ENCODE measurements around the gene CBR1. TPM values are rescaled to one million over a fixed set of nuclear protein-coding genes. Genes with fewer than 3 reads are reported as not detected.

The CBR1 gene
- total and polyA plus RNA-seq, 9 of the 15 experiments (the other 6 are each of a cell fraction or from before 2014, with no cell fraction given) = 2.5 to 33.8 (median 15.1) TPM

DNA sequence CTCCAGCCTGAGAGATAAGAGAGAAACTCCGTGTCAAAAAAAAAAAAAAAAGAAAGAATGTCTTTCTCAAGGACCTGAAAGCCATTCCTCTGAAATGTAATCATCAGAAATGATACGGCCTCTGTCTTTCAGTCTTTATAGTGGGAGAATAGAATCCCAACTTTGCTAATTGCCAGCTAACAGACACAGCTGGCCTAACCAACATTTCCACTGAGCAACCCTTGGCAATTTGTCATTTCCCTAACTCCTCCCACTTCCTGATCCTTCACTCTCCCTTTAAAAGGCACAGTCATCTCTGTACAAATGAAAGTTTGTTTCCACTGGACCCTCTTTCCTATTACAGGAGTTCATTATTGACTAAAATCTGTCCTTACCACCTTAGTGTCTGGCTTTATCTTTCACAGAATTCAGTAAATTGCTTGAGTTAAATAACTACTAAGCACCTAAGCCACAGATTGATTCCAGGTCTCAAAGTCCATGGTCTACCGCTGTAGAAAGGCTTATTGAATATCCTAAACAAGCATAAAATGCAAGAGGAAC is 4.3 kb upstream of the CBR1 start (continued):
- TF ChIP-seq, protein P1, sequence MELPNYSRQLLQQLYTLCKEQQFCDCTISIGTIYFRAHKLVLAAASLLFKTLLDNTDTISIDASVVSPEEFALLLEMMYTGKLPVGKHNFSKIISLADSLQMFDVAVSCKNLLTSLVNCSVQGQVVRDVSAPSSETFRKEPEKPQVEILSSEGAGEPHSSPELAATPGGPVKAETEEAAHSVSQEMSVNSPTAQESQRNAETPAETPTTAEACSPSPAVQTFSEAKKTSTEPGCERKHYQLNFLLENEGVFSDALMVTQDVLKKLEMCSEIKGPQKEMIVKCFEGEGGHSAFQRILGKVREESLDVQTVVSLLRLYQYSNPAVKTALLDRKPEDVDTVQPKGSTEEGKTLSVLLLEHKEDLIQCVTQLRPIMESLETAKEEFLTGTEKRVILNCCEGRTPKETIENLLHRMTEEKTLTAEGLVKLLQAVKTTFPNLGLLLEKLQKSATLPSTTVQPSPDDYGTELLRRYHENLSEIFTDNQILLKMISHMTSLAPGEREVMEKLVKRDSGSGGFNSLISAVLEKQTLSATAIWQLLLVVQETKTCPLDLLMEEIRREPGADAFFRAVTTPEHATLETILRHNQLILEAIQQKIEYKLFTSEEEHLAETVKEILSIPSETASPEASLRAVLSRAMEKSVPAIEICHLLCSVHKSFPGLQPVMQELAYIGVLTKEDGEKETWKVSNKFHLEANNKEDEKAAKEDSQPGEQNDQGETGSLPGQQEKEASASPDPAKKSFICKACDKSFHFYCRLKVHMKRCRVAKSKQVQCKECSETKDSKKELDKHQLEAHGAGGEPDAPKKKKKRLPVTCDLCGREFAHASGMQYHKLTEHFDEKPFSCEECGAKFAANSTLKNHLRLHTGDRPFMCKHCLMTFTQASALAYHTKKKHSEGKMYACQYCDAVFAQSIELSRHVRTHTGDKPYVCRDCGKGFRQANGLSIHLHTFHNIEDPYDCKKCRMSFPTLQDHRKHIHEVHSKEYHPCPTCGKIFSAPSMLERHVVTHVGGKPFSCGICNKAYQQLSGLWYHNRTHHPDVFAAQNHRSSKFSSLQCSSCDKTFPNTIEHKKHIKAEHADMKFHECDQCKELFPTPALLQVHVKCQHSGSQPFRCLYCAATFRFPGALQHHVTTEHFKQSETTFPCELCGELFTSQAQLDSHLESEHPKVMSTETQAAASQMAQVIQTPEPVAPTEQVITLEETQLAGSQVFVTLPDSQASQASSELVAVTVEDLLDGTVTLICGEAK (IDR thresholded peaks at IDR 0.05) = 0 out of 2 replicates have a peak, but pooled peaks have one; percentile 22
- TF ChIP-seq, protein P1 (CRISPR knock-in tag; IDR thresholded peaks at IDR 0.05) = no peak
- 0 out of 4 replicates have a peak, but pooled peaks of 1 of the 2 experiments have one; percentile 38 for TF ChIP-seq KDM1A (IDR thresholded peaks at IDR 0.05)
- TF ChIP-seq HNRNPL (IDR thresholded peaks at IDR 0.05; ENCODE audit: low read depth, low read length) = no peak
- no peak for TF ChIP-seq PRMT5 (CRISPR knock-in tag; IDR thresholded peaks at IDR 0.05)
- TF ChIP-seq CBFA2T3 (IDR thresholded peaks at IDR 0.05) = 0 out of 2 replicates have a peak, but pooled peaks have one; percentile 22
- peak; percentile 66; the same call in 1 of the 2 replicates for TF ChIP-seq CC2D1A (IDR thresholded peaks at IDR 0.05)
- no peak for TF ChIP-seq ATF1 (CRISPR knock-in tag; IDR thresholded peaks at IDR 0.05)
- no peak for TF ChIP-seq ATF1 (tag; IDR thresholded peaks at IDR 0.05)
- 0 out of 4 replicates have a peak, but pooled peaks of 1 of the 2 experiments have one; percentile 7 for TF ChIP-seq TRIM24 (IDR thresholded peaks at IDR 0.05)
- TF ChIP-seq, protein P2, sequence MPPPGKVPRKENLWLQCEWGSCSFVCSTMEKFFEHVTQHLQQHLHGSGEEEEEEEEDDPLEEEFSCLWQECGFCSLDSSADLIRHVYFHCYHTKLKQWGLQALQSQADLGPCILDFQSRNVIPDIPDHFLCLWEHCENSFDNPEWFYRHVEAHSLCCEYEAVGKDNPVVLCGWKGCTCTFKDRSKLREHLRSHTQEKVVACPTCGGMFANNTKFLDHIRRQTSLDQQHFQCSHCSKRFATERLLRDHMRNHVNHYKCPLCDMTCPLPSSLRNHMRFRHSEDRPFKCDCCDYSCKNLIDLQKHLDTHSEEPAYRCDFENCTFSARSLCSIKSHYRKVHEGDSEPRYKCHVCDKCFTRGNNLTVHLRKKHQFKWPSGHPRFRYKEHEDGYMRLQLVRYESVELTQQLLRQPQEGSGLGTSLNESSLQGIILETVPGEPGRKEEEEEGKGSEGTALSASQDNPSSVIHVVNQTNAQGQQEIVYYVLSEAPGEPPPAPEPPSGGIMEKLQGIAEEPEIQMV (tag; conservative IDR thresholded peaks at IDR 0.05; ENCODE audit: low read depth) = 0 out of 2 replicates have a peak, but pooled peaks have one; percentile 5
- TF ChIP-seq, protein P3, sequence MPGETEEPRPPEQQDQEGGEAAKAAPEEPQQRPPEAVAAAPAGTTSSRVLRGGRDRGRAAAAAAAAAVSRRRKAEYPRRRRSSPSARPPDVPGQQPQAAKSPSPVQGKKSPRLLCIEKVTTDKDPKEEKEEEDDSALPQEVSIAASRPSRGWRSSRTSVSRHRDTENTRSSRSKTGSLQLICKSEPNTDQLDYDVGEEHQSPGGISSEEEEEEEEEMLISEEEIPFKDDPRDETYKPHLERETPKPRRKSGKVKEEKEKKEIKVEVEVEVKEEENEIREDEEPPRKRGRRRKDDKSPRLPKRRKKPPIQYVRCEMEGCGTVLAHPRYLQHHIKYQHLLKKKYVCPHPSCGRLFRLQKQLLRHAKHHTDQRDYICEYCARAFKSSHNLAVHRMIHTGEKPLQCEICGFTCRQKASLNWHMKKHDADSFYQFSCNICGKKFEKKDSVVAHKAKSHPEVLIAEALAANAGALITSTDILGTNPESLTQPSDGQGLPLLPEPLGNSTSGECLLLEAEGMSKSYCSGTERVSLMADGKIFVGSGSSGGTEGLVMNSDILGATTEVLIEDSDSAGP (CRISPR knock-in tag; IDR thresholded peaks at IDR 0.05) = 0 out of 2 replicates have a peak, but pooled peaks have one; percentile 60
- no peak for TF ChIP-seq HSF4 (CRISPR knock-in tag; IDR thresholded peaks at IDR 0.05; ENCODE audit: borderline replicate concordance)
- no peak for TF ChIP-seq THRAP3 (IDR thresholded peaks at IDR 0.05; ENCODE audit: borderline replicate concordance)
- TF ChIP-seq BCOR (IDR thresholded peaks at IDR 0.05) = peak; percentile 83
- TF ChIP-seq PHF20 (IDR thresholded peaks at IDR 0.05; ENCODE audit: partially characterized antibody) = peak; percentile 42

All from K562 (cell line).